ENCODE results near the gene KIAA0930.

GRCh38 chr22:45231293-45231692 lies 9.4 kb downstream of the KIAA0930 start:
- TF ChIP-seq, protein P1, sequence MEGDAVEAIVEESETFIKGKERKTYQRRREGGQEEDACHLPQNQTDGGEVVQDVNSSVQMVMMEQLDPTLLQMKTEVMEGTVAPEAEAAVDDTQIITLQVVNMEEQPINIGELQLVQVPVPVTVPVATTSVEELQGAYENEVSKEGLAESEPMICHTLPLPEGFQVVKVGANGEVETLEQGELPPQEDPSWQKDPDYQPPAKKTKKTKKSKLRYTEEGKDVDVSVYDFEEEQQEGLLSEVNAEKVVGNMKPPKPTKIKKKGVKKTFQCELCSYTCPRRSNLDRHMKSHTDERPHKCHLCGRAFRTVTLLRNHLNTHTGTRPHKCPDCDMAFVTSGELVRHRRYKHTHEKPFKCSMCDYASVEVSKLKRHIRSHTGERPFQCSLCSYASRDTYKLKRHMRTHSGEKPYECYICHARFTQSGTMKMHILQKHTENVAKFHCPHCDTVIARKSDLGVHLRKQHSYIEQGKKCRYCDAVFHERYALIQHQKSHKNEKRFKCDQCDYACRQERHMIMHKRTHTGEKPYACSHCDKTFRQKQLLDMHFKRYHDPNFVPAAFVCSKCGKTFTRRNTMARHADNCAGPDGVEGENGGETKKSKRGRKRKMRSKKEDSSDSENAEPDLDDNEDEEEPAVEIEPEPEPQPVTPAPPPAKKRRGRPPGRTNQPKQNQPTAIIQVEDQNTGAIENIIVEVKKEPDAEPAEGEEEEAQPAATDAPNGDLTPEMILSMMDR (IDR thresholded peaks at IDR 0.05 in 8 of 11, conservative IDR thresholded peaks at IDR 0.05 in 3 of 11): no peak
- no peak for TF ChIP-seq POLR2A (IDR thresholded peaks at IDR 0.05)
- no peak for TF ChIP-seq POLR2AphosphoS5 (IDR thresholded peaks at IDR 0.05)

All from spleen (tissue), 7 donors.